SK-N-SH (cell line): Measurements from ENCODE around the gene LPP. TPM values are rescaled to one million over a fixed set of nuclear protein-coding genes. Genes with fewer than 3 reads are reported as not detected.

Experiments used
- CTCF ChIA-PET: fragments of 300-600, 350-600 bp; formaldehyde crosslinking; extraction: SDS; loops from one replicate; lab custom pipeline; 2021; lab: Yijun Ruan, JAX
- POLR2A ChIA-PET: fragments of 350-600 bp; sonication (Branson Sonifier 250); formaldehyde crosslinking; extraction: SDS; loops from one replicate; lab custom pipeline; 2020; ENCODE audit warnings: antibody characterized with exemption, inconsistent platforms; lab: Yijun Ruan, JAX
- DNase-seq: peaks from one replicate; pipeline ENCODE4 v3.0.0; 2012
- H2AFZ ChIP-seq: fragments of 200-600 bp; sonication (generic); 2 replicates; pipeline ENCODE4 v1.8.1; 2016; ENCODE audit warnings: antibody characterized with exemption, mild to moderate bottlenecking, low read depth
- H3F3A ChIP-seq: fragments of 200-600 bp; sonication (generic); replicated peaks from 2 replicates; pipeline ENCODE3; 2016; ENCODE audit warnings: antibody characterized with exemption, mild to moderate bottlenecking; ENCODE audit not compliant: insufficient read depth
- H3K27ac ChIP-seq, 2 experiments: fragments of 200-500 bp in 1 of 2; fragments of 200-600 bp in 1 of 2; sonication (Bioruptor generic) in 1 of 2; sonication (generic), shearing (Covaris generic) in 1 of 2; 2 replicates each; pipeline versions ENCODE4 v1.5.1 to v1.6.1; 2014 to 2016; ENCODE audit warnings: low read depth in 2 of 2, inconsistent platforms in 1 of 2, low read length in 1 of 2, mild to moderate bottlenecking in 1 of 2, mixed read lengths in 1 of 2
- H3K27me3 ChIP-seq: fragments of 200-600 bp; sonication (generic), shearing (Covaris generic); 2 replicates; pipeline ENCODE4 v1.6.1; 2016; ENCODE audit warnings: mixed run types; ENCODE audit not compliant: insufficient read depth
- H3K36me3 ChIP-seq, 2 experiments: fragments of 200-500 bp in 1 of 2; fragments of 200-600 bp in 1 of 2; sonication (Bioruptor generic) in 1 of 2; sonication (generic) in 1 of 2; replicated peaks in 1 of 2; 2 replicates each; pipeline versions ENCODE3 to v1.5.1; 2014 to 2016; ENCODE audit warnings: low read length in 1 of 2, mild to moderate bottlenecking in 1 of 2; ENCODE audit not compliant: insufficient read depth in 2 of 2, control insufficient read depth in 1 of 2
- H3K4me1 ChIP-seq, 2 experiments: fragments of 200-500 bp in 1 of 2; fragments of 200-600 bp in 1 of 2; sonication (Bioruptor generic) in 1 of 2; sonication (generic), shearing (Covaris generic) in 1 of 2; 2 replicates each; pipeline versions ENCODE4 v1.5.1 to v1.6.1; 2014 to 2016; ENCODE audit warnings: low read depth in 1 of 2, low read length in 1 of 2, mixed run types in 1 of 2; ENCODE audit not compliant: insufficient read depth in 2 of 2, control insufficient read depth in 1 of 2
- H3K4me2 ChIP-seq: fragments of 200-600 bp; sonication (generic), shearing (Covaris generic); 2 replicates; pipeline ENCODE4 v1.6.1; 2017; ENCODE audit warnings: mixed run types
- H3K4me3 ChIP-seq, 2 experiments: fragments of 200-500 bp in 1 of 2; fragments of 200-600 bp in 1 of 2; sonication (Bioruptor generic) in 1 of 2; sonication (generic), shearing (Covaris generic) in 1 of 2; 2 replicates each; pipeline versions ENCODE4 v1.5.1 to v1.8.1; 2014 to 2016; ENCODE audit warnings: low read depth in 2 of 2, inconsistent platforms in 1 of 2, low read length in 1 of 2, mild to moderate bottlenecking in 1 of 2, mixed read lengths in 1 of 2, moderate library complexity in 1 of 2
- H3K79me2 ChIP-seq: fragments of 200-600 bp; sonication (generic); 2 replicates; pipeline ENCODE4 v1.8.1; 2017; ENCODE audit warnings: mild to moderate bottlenecking; ENCODE audit not compliant: insufficient read depth
- H3K9ac ChIP-seq: fragments of 200-600 bp; sonication (generic); 2 replicates; pipeline ENCODE4 v1.6.1; 2017; ENCODE audit warnings: mixed run types
- H3K9me2 ChIP-seq: fragments of 200-600 bp; sonication (generic); 2 replicates; pipeline ENCODE4 v1.6.1; 2017; ENCODE audit warnings: mixed run types
- H3K9me3 ChIP-seq: fragments of 200-600 bp; sonication (generic); 2 replicates; pipeline ENCODE4 v1.6.1; 2017; ENCODE audit warnings: mixed run types, mild to moderate bottlenecking, moderate library complexity
- H4K20me1 ChIP-seq: fragments of 200-600 bp; sonication (generic); 2 replicates; pipeline ENCODE4 v1.6.1; 2017; ENCODE audit warnings: mild to moderate bottlenecking, mixed run types; ENCODE audit not compliant: insufficient read depth
- CHD2 ChIP-seq: fragments of 150-350 bp; IDR thresholded peaks from 2 replicates; pipeline ENCODE4 v1.6.1; 2018; ENCODE audit warnings: low read length; ENCODE audit not compliant: partially characterized antibody
- ELF1 ChIP-seq: IDR thresholded peaks from 2 replicates; pipeline ENCODE4 v1.4.0; 2012
- FOSL2 ChIP-seq: IDR thresholded peaks from 2 replicates; pipeline ENCODE4 v1.4.0; 2012; ENCODE audit warnings: low read depth, mild to moderate bottlenecking, moderate library complexity, borderline replicate concordance
- FOXM1 ChIP-seq: IDR thresholded peaks from 2 replicates; pipeline ENCODE4 v1.4.0; 2012; ENCODE audit warnings: low read depth, mild to moderate bottlenecking
- MEF2A ChIP-seq: IDR thresholded peaks from 2 replicates; pipeline ENCODE4 v1.4.0; 2012; ENCODE audit warnings: low read depth, borderline replicate concordance
- NFIC ChIP-seq: IDR thresholded peaks from 2 replicates; pipeline ENCODE4 v1.4.0; 2012; ENCODE audit warnings: borderline replicate concordance
- NRF1 ChIP-seq: IDR thresholded peaks from 2 replicates; pipeline ENCODE4 v1.6.1; 2012; ENCODE audit warnings: low read depth, mild to moderate bottlenecking, low read length
- POLR2AphosphoS5 ChIP-seq: IDR thresholded peaks from 2 replicates; pipeline ENCODE4 v1.6.1; 2012; ENCODE audit warnings: low read depth, low read length
- RCOR1 ChIP-seq: fragments of 150-350 bp; IDR thresholded peaks from 2 replicates; pipeline ENCODE4 v1.6.1; 2017; ENCODE audit warnings: antibody characterized with exemption, low read length
- SMC3 ChIP-seq: IDR thresholded peaks from 2 replicates; pipeline ENCODE4 v1.6.1; 2012; ENCODE audit warnings: low read depth, low read length, improper control_type of control experiment
- TCF12 ChIP-seq: IDR thresholded peaks from 2 replicates; pipeline ENCODE4 v1.4.0; 2012
- TEAD4 ChIP-seq: IDR thresholded peaks from 2 replicates; pipeline ENCODE4 v1.4.0; 2012; ENCODE audit warnings: mild to moderate bottlenecking, borderline replicate concordance; ENCODE audit not compliant: insufficient read depth
- WGBS: methylation state at CpG from one replicate; pipeline ENCODE4 v1.1.6; 2017; ENCODE audit warnings: low lambda C conversion rate; 5-methylcytosine and 5-hydroxymethylcytosine counted together
- polyA plus RNA-seq, 3 experiments: library from polyadenylated mRNA; depleted of rRNA; stranded (reverse); fragments of >200 nt; gene quantifications; 2 replicates each; pipeline ENCODE4 v1.2.3, GENCODE V29; 2012
- TF ChIP-seq, protein P1 (sequence below): IDR thresholded peaks from 2 replicates; pipeline ENCODE4 v1.6.1; 2012; ENCODE audit warnings: mild to moderate bottlenecking, low read depth, low read length, moderate library complexity
- TF ChIP-seq, protein P2 (sequence below): IDR thresholded peaks from 2 replicates; pipeline ENCODE4 v1.4.0; 2012; ENCODE audit warnings: low read depth
- TF ChIP-seq, protein P3 (sequence below): fragments of 150-350 bp; IDR thresholded peaks from 2 replicates; pipeline ENCODE4 v1.6.1; 2016; ENCODE audit warnings: mild to moderate bottlenecking, low read depth, low read length
- TF ChIP-seq, protein P4 (sequence below): IDR thresholded peaks from 2 replicates; pipeline ENCODE4 v1.4.0; 2012; ENCODE audit warnings: low read depth, borderline replicate concordance
- TF ChIP-seq, protein P5 (sequence below): fragments of 150-350 bp; IDR thresholded peaks from 2 replicates; pipeline ENCODE4 v1.6.1; 2017; ENCODE audit warnings: antibody characterized with exemption, low read length, low read depth, borderline replicate concordance
- TF ChIP-seq, protein P6 (sequence below): IDR thresholded peaks from 2 replicates; pipeline ENCODE4 v1.4.0; 2012; ENCODE audit warnings: low read depth, borderline replicate concordance

LPP gene
- polyA plus RNA-seq, 1 of the 3 experiments (the other 2 are of a cell fraction) = 6.6 TPM

DNA sequence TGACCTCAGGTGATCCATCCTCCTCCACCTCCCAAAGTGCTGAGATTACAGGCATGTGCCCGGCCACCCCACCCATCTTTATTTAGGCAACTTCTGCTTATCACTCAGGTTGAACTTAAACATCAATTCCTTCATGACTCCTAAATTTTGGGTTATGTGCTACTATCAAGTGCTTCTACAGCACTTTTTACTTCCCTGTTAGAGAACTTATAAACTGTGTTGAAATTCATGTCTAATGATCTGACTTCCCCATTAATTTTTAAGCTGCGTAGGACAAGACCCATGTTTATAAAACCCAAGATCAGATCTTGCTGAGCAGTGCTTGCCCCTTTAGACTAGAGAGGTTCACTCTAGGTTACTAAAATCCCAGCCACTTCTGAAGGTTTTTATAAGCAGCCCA lies 751.6 kb downstream of the LPP start:
- Histone ChIP-seq H3K36me3 (no peaks in the 10 kb centered on the region), H4K20me1 (no peaks in the 10 kb centered on the region), H3F3A (peaks cover 21% of the 10 kb centered on the region), H3K9me3 (no peaks in the 10 kb centered on the region), H3K27me3 (no peaks in the 10 kb centered on the region), H3K9ac (no peak overlapping the region), H3K4me3 (no peak overlapping the region), H3K9me2 (no peaks in the 10 kb centered on the region), H3K27ac (no peak overlapping the region), H3K4me2 (no peak overlapping the region), H3K4me1 (peaks cover 0 to 16% of the 10 kb centered on the region in 2 experiments; a peak in 2 of 4 replicates), H2AFZ (no peak overlapping the region), H3K79me2 (no peaks in the 10 kb centered on the region)
- no peak for TF ChIP-seq RCOR1
- TF ChIP-seq NRF1 = no peak
- TF ChIP-seq CHD2 = no peak
- TF ChIP-seq, protein P1, sequence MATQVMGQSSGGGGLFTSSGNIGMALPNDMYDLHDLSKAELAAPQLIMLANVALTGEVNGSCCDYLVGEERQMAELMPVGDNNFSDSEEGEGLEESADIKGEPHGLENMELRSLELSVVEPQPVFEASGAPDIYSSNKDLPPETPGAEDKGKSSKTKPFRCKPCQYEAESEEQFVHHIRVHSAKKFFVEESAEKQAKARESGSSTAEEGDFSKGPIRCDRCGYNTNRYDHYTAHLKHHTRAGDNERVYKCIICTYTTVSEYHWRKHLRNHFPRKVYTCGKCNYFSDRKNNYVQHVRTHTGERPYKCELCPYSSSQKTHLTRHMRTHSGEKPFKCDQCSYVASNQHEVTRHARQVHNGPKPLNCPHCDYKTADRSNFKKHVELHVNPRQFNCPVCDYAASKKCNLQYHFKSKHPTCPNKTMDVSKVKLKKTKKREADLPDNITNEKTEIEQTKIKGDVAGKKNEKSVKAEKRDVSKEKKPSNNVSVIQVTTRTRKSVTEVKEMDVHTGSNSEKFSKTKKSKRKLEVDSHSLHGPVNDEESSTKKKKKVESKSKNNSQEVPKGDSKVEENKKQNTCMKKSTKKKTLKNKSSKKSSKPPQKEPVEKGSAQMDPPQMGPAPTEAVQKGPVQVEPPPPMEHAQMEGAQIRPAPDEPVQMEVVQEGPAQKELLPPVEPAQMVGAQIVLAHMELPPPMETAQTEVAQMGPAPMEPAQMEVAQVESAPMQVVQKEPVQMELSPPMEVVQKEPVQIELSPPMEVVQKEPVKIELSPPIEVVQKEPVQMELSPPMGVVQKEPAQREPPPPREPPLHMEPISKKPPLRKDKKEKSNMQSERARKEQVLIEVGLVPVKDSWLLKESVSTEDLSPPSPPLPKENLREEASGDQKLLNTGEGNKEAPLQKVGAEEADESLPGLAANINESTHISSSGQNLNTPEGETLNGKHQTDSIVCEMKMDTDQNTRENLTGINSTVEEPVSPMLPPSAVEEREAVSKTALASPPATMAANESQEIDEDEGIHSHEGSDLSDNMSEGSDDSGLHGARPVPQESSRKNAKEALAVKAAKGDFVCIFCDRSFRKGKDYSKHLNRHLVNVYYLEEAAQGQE = no peak
- TF ChIP-seq NFIC = no peak
- TF ChIP-seq FOSL2 = no peak
- TF ChIP-seq ELF1 = no peak
- TF ChIP-seq, protein P2, sequence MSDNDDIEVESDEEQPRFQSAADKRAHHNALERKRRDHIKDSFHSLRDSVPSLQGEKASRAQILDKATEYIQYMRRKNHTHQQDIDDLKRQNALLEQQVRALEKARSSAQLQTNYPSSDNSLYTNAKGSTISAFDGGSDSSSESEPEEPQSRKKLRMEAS = no peak
- no peak for TF ChIP-seq FOXM1
- TF ChIP-seq, protein P3, sequence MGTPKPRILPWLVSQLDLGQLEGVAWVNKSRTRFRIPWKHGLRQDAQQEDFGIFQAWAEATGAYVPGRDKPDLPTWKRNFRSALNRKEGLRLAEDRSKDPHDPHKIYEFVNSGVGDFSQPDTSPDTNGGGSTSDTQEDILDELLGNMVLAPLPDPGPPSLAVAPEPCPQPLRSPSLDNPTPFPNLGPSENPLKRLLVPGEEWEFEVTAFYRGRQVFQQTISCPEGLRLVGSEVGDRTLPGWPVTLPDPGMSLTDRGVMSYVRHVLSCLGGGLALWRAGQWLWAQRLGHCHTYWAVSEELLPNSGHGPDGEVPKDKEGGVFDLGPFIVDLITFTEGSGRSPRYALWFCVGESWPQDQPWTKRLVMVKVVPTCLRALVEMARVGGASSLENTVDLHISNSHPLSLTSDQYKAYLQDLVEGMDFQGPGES = no peak
- no peak for TF ChIP-seq POLR2AphosphoS5
- TF ChIP-seq MEF2A = no peak
- no peak for TF ChIP-seq TCF12
- TF ChIP-seq SMC3 = no peak
- TF ChIP-seq, protein P4, sequence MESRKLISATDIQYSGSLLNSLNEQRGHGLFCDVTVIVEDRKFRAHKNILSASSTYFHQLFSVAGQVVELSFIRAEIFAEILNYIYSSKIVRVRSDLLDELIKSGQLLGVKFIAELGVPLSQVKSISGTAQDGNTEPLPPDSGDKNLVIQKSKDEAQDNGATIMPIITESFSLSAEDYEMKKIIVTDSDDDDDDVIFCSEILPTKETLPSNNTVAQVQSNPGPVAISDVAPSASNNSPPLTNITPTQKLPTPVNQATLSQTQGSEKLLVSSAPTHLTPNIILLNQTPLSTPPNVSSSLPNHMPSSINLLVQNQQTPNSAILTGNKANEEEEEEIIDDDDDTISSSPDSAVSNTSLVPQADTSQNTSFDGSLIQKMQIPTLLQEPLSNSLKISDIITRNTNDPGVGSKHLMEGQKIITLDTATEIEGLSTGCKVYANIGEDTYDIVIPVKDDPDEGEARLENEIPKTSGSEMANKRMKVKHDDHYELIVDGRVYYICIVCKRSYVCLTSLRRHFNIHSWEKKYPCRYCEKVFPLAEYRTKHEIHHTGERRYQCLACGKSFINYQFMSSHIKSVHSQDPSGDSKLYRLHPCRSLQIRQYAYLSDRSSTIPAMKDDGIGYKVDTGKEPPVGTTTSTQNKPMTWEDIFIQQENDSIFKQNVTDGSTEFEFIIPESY = no peak
- TF ChIP-seq, protein P5, sequence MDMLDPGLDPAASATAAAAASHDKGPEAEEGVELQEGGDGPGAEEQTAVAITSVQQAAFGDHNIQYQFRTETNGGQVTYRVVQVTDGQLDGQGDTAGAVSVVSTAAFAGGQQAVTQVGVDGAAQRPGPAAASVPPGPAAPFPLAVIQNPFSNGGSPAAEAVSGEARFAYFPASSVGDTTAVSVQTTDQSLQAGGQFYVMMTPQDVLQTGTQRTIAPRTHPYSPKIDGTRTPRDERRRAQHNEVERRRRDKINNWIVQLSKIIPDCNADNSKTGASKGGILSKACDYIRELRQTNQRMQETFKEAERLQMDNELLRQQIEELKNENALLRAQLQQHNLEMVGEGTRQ = no peak
- TF ChIP-seq, protein P6, sequence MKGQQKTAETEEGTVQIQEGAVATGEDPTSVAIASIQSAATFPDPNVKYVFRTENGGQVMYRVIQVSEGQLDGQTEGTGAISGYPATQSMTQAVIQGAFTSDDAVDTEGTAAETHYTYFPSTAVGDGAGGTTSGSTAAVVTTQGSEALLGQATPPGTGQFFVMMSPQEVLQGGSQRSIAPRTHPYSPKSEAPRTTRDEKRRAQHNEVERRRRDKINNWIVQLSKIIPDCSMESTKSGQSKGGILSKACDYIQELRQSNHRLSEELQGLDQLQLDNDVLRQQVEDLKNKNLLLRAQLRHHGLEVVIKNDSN = no peak
- no peak for TF ChIP-seq TEAD4
- 76% methylated on average over 2 of the region's 2 CpGs for WGBS
- CTCF ChIA-PET = no interaction called here
- no peak for DNase-seq
- POLR2A ChIA-PET = no interaction called here
